H1 (cell line): ENCODE data around the gene OSBPL3. TPM values are rescaled to one million over a fixed set of nuclear protein-coding genes. Genes with fewer than 3 reads are reported as not detected.

Experiments used
- CTCF ChIA-PET: fragments of 300-600 bp; sonication (Branson Sonifier 250); formaldehyde crosslinking; loops from one replicate; lab custom pipeline; 2021; ENCODE audit not compliant: partially characterized antibody; lab: Charles Lee
- POLR2A ChIA-PET: fragments of 300-600 bp; sonication (Branson Sonifier 250); formaldehyde crosslinking; loops from one replicate; lab custom pipeline; 2021; ENCODE audit warnings: inconsistent platforms; ENCODE audit not compliant: partially characterized antibody; lab: Charles Lee
- DNase-seq, 2 experiments: peaks; one replicate each; pipeline versions ENCODE4 v3.0.0 to v3.0.0-alpha.2; 2010 to 2022; ENCODE audit warnings: low spot score in 2 of 2, low read depth in 1 of 2, mixed read lengths in 1 of 2
- FAIRE-seq: peaks from 2 replicates; lab custom pipeline; 2011; peaks lifted over from hg19 to GRCh38; lab: Jason Lieb, UNC
- H2AFZ ChIP-seq: 2 replicates; pipeline ENCODE4 v1.8.1; 2012; ENCODE audit warnings: low read length, inconsistent platforms
- H2AK5ac ChIP-seq: 2 replicates; pipeline ENCODE4 v1.6.1; 2013; ENCODE audit warnings: low read depth, low read length
- H2BK120ac ChIP-seq: replicated peaks from 2 replicates; pipeline ENCODE3; 2013; ENCODE audit warnings: low read depth, low read length, inconsistent platforms
- H2BK12ac ChIP-seq: 2 replicates; pipeline ENCODE4 v1.6.1; 2013; ENCODE audit warnings: low read depth, low read length
- H2BK15ac ChIP-seq: 2 replicates; pipeline ENCODE4 v1.6.1; 2013; ENCODE audit warnings: low read length
- H2BK20ac ChIP-seq: 2 replicates; pipeline ENCODE4 v1.6.1; 2013; ENCODE audit warnings: low read length
- H2BK5ac ChIP-seq: 2 replicates; pipeline ENCODE4 v1.6.1; 2013; ENCODE audit warnings: low read depth, low read length
- H3K14ac ChIP-seq: 2 replicates; pipeline ENCODE4 v1.6.1; 2013; ENCODE audit warnings: inconsistent platforms; ENCODE audit not compliant: insufficient read length
- H3K18ac ChIP-seq: 2 replicates; pipeline ENCODE4 v1.6.1; 2013; ENCODE audit warnings: low read length; ENCODE audit errors: extremely low read depth
- H3K23ac ChIP-seq: 2 replicates; pipeline ENCODE4 v1.6.1; 2013; ENCODE audit warnings: inconsistent platforms; ENCODE audit not compliant: insufficient read length
- H3K23me2 ChIP-seq: 2 replicates; pipeline ENCODE4 v1.6.1; 2013; ENCODE audit warnings: low read depth, low read length
- H3K27ac ChIP-seq: 2 replicates; pipeline ENCODE4 v1.6.1; 2011; ENCODE audit warnings: low read depth, low read length, inconsistent platforms
- H3K27me3 ChIP-seq, 4 experiments: replicated peaks in 1 of 4; 1 replicate in 1 of 4; 2 replicates in 3 of 4; pipeline versions ENCODE4 v1.6.1 to v1.8.1; 2011 to 2013; ENCODE audit warnings: low read length in 3 of 4, mild to moderate bottlenecking in 3 of 4, inconsistent platforms in 2 of 4, mixed read lengths in 2 of 4, moderate library complexity in 1 of 4; ENCODE audit not compliant: control insufficient read depth in 3 of 4, insufficient read depth in 3 of 4; ENCODE audit errors: extremely low read depth in 1 of 4
- H3K36me3 ChIP-seq, 4 experiments: 2 replicates each; pipeline versions ENCODE4 v1.6.1 to v1.8.1; 2011 to 2013; ENCODE audit warnings: mild to moderate bottlenecking in 4 of 4, low read length in 3 of 4, moderate library complexity in 2 of 4, control low read depth in 1 of 4, inconsistent platforms in 1 of 4; ENCODE audit not compliant: insufficient read depth in 4 of 4, control insufficient read depth in 2 of 4
- H3K4ac ChIP-seq: replicated peaks from 2 replicates; pipeline ENCODE3; 2013; ENCODE audit warnings: low read length, low read depth, mixed read lengths, inconsistent platforms; ENCODE audit not compliant: insufficient read length
- H3K4me1 ChIP-seq, 4 experiments: replicated peaks in 1 of 4; 1 replicate in 1 of 4; 2 replicates in 3 of 4; pipeline versions ENCODE4 v1.6.1 to v1.8.1; 2011 to 2013; ENCODE audit warnings: low read length in 3 of 4, inconsistent platforms in 2 of 4, mixed read lengths in 1 of 4; ENCODE audit not compliant: insufficient read depth in 4 of 4, control insufficient read depth in 3 of 4
- H3K4me2 ChIP-seq, 2 experiments: 2 replicates each; pipeline versions ENCODE4 v1.6.1 to v1.8.1; 2011 to 2013; ENCODE audit warnings: low read depth in 2 of 2, low read length in 2 of 2, control low read depth in 1 of 2, inconsistent platforms in 1 of 2, mild to moderate bottlenecking in 1 of 2; ENCODE audit not compliant: insufficient read depth in 1 of 2
- H3K4me3 ChIP-seq, 4 experiments: fragments of 200-600, 300-600 bp in 1 of 4; sonication (generic), shearing (Covaris generic), sonication (Bioruptor Twin) in 1 of 4; 2 replicates each; pipeline versions ENCODE4 v1.5.1 to v1.8.1; 2011 to 2016; ENCODE audit warnings: low read length in 4 of 4, low read depth in 3 of 4, control low read depth in 2 of 4, inconsistent platforms in 2 of 4, mild to moderate bottlenecking in 2 of 4, mixed read lengths in 1 of 4, moderate library complexity in 1 of 4; ENCODE audit not compliant: insufficient read depth in 2 of 4; ENCODE audit errors: extremely low read depth in 1 of 4
- H3K56ac ChIP-seq: replicated peaks from 2 replicates; pipeline ENCODE3; 2013; ENCODE audit warnings: low read depth, mild to moderate bottlenecking, mixed read lengths, low read length, inconsistent platforms; ENCODE audit not compliant: insufficient read length
- H3K79me1 ChIP-seq: 2 replicates; pipeline ENCODE4 v1.6.1; 2013; ENCODE audit warnings: low read depth, low read length, control low read depth
- H3K79me2 ChIP-seq, 2 experiments: 2 replicates each; pipeline versions ENCODE4 v1.6.1 to v1.8.1; 2012 to 2013; ENCODE audit warnings: low read length in 2 of 2, mild to moderate bottlenecking in 2 of 2, inconsistent platforms in 1 of 2; ENCODE audit not compliant: insufficient read depth in 2 of 2, control insufficient read depth in 1 of 2
- H3K9ac ChIP-seq, 4 experiments: replicated peaks in 1 of 4; 1 replicate in 1 of 4; 2 replicates in 3 of 4; pipeline versions ENCODE4 v1.6.1 to v1.8.1; 2011 to 2013; ENCODE audit warnings: low read depth in 3 of 4, low read length in 3 of 4, control low read depth in 2 of 4, mild to moderate bottlenecking in 2 of 4, moderate library complexity in 2 of 4, inconsistent platforms in 1 of 4; ENCODE audit errors: extremely low read depth in 1 of 4
- H3K9me3 ChIP-seq, 2 experiments: 2 replicates each; pipeline versions ENCODE4 v1.6.1 to v1.8.1; 2012 to 2013; ENCODE audit warnings: mild to moderate bottlenecking in 2 of 2, moderate library complexity in 2 of 2, control low read depth in 1 of 2, inconsistent platforms in 1 of 2, low read depth in 1 of 2, low read length in 1 of 2, mixed read lengths in 1 of 2; ENCODE audit not compliant: insufficient read depth in 2 of 2
- H4K20me1 ChIP-seq, 2 experiments: replicated peaks in 1 of 2; 2 replicates each; pipeline versions ENCODE3 to v1.8.1; 2011 to 2013; ENCODE audit warnings: inconsistent platforms in 2 of 2, low read length in 2 of 2, mild to moderate bottlenecking in 1 of 2; ENCODE audit not compliant: insufficient read depth in 2 of 2, control insufficient read depth in 1 of 2
- H4K5ac ChIP-seq: 2 replicates; pipeline ENCODE4 v1.6.1; 2013; ENCODE audit warnings: low read length, low read depth, mixed read lengths, inconsistent platforms; ENCODE audit not compliant: insufficient read length
- H4K8ac ChIP-seq: 2 replicates; pipeline ENCODE4 v1.8.0; 2013; ENCODE audit warnings: mild to moderate bottlenecking, moderate library complexity, low read length, inconsistent platforms; ENCODE audit not compliant: insufficient read depth; ENCODE audit errors: extremely low read depth
- H4K91ac ChIP-seq: replicated peaks from 2 replicates; pipeline ENCODE3; 2013; ENCODE audit warnings: low read length, mixed read lengths, inconsistent platforms; ENCODE audit not compliant: insufficient read length
- RAD21 ChIP-seq, 2 experiments: IDR thresholded peaks in 1 of 2; conservative IDR thresholded peaks in 1 of 2; 2 replicates each; pipeline ENCODE4 v1.6.1; 2011; ENCODE audit warnings: low read depth in 2 of 2, low read length in 2 of 2, improper control_type of control experiment in 1 of 2, inconsistent platforms in 1 of 2, mild to moderate bottlenecking in 1 of 2, moderate library complexity in 1 of 2
- WGBS, 2 experiments: shearing (Covaris generic) in 1 of 2; methylation state at CpG; one replicate each; pipeline versions ENCODE4 v1.1.6 to v1.1.7; 2013 to 2015; ENCODE audit warnings: low lambda C conversion rate in 2 of 2, mixed read lengths in 2 of 2, inconsistent platforms in 1 of 2, low coverage in 1 of 2, missing lambda C conversion rate in 1 of 2; ENCODE audit not compliant: insufficient replicate concordance in 2 of 2, insufficient coverage in 1 of 2, insufficient read length in 1 of 2; ENCODE audit errors: extremely low coverage in 1 of 2, missing lambda C conversion rate in 1 of 2; 5-methylcytosine and 5-hydroxymethylcytosine counted together
- polyA plus RNA-seq, 7 experiments: library from polyadenylated mRNA; depleted of rRNA in 3 of 7; stranded (reverse) in 5 of 7; unstranded in 2 of 7; fragments of >200 nt in 5 of 7; fragments of 200-250 nt in 2 of 7; gene quantifications; 1 replicate in 5 of 7; 2 replicates in 1 of 7; 4 replicates in 1 of 7; pipeline versions ENCODE4 v1.2.1 to v1.2.3, GENCODE V29; 2011 to 2013; ENCODE audit warnings: missing spikeins in 2 of 7, mixed read lengths in 2 of 7
- total RNA-seq: library from RNA; stranded (reverse); fragmentation: NEBNext Ultra II Directional; extraction: Animal tissue kit (Norgen Biotek cat#: 25700); gene quantifications from 2 replicates; pipeline ENCODE4 v1.2.1, GENCODE V29; 2021

Gene OSBPL3
- total and polyA plus RNA-seq, 2 of the 8 experiments (the other 6 are each of a cell fraction or from before 2014, with no cell fraction given) = 2.8 to 13.9 TPM

GRCh38 chr7:25002786-25003185 lies 22.8 kb upstream of the OSBPL3 start:
- TF ChIP-seq RAD21 (IDR thresholded peaks at IDR 0.05 in 1 of 2, conservative IDR thresholded peaks at IDR 0.05 in 1 of 2; ENCODE audit: low read depth in 2 of 2, low read length in 2 of 2) = no peak
- no peak overlapping the region for H3K4me2 ChIP-seq
- no peaks in the 10 kb centered on the region for H3K9me3 ChIP-seq
- H4K20me1 ChIP-seq = no peaks in the 10 kb centered on the region
- FAIRE-seq = no peak
- H3K4ac ChIP-seq = no peak overlapping the region
- H4K91ac ChIP-seq = no peak overlapping the region
- no peaks in the 10 kb centered on the region for H3K23me2 ChIP-seq
- H3K23ac ChIP-seq = no peak overlapping the region
- no peak overlapping the region for H4K5ac ChIP-seq
- H2BK20ac ChIP-seq = no peak overlapping the region
- H3K27ac ChIP-seq = no peak overlapping the region
- H3K18ac ChIP-seq = no peak overlapping the region
- DNase-seq = no peak
- H3K56ac ChIP-seq = no peak overlapping the region
- no peaks in the 10 kb centered on the region for H3K27me3 ChIP-seq
- WGBS, 2 experiments = 84% methylated on average over 1 of the region's 1 CpG; no CpG with 5 or more reads in 1 of the 2 experiments
- no peak overlapping the region for H2AK5ac ChIP-seq
- no peak overlapping the region for H2AFZ ChIP-seq
- POLR2A ChIA-PET = no interaction called here
- no peak overlapping the region for H2BK120ac ChIP-seq
- H3K4me3 ChIP-seq = no peak overlapping the region
- no peak overlapping the region for H2BK15ac ChIP-seq
- H4K8ac ChIP-seq = no peak overlapping the region
- H3K79me1 ChIP-seq = no peaks in the 10 kb centered on the region
- no peaks in the 10 kb centered on the region for H3K79me2 ChIP-seq
- no peak overlapping the region for H2BK5ac ChIP-seq
- H2BK12ac ChIP-seq = no peak overlapping the region
- peaks cover 0 to 4% (median 0%) of the 10 kb centered on the region in 4 experiments; a peak in 3 of 7 replicates for H3K4me1 ChIP-seq
- H3K36me3 ChIP-seq = no peaks in the 10 kb centered on the region
- H3K9ac ChIP-seq = no peak overlapping the region
- CTCF ChIA-PET = interaction anchor here (1.0 to 1.5 kb wide), 5 partner anchors 18 to 88 kb away, joined by 3 to 4 read pairs (median 3); no protein-coding TSS in a partner anchor
- no peak overlapping the region for H3K14ac ChIP-seq
